ENCODE measurements around the gene PCNX2. TPM values are rescaled to one million over a fixed set of nuclear protein-coding genes. Genes with fewer than 3 reads are reported as not detected.

The PCNX2 gene
- total and polyA plus RNA-seq, 2 donors (not counting 3 experiments of a cell fraction or from before 2014, with no cell fraction given): 6.6 to 11.0 TPM

- Histone ChIP-seq H4K20me1 (replicated peaks; ENCODE audit: control insufficient read depth, extremely low read depth, insufficient read depth, low read length) (no peaks in the 10 kb centered on the region), H3K4me1 (ENCODE audit: control insufficient read depth, extremely low read depth, insufficient read depth, low read length) (peaks cover 3% of the 10 kb centered on the region), H3K9ac (replicated peaks; ENCODE audit: extremely low read depth, insufficient read depth, low read length) (no peak overlapping the region), H3K79me2 (ENCODE audit: control insufficient read depth, insufficient read depth, low read length) (no peaks in the 10 kb centered on the region), H3K36me3 (ENCODE audit: control insufficient read depth in 2 of 2, extremely low read depth in 1 of 2, insufficient read depth in 2 of 2, low read length in 2 of 2) (no peaks in the 10 kb centered on the region), H3K27ac (ENCODE audit: insufficient read depth, low read depth, low read length) (no peak overlapping the region), H3K9me3 (replicated peaks; ENCODE audit: control insufficient read depth, insufficient read depth, low read length) (no peaks in the 10 kb centered on the region), H3K4me3 (replicated peaks in 1 of 3; ENCODE audit: insufficient read depth in 1 of 3, low read depth in 1 of 3, low read length in 3 of 3) (no peak overlapping the region), H3K27me3 (ENCODE audit: control insufficient read depth in 2 of 2, insufficient read depth in 2 of 2, low read length in 2 of 2) (no peaks in the 10 kb centered on the region), H3K9me1 (replicated peaks; ENCODE audit: control insufficient read depth, extremely low read depth, insufficient read depth, low read length) (no peaks in the 10 kb centered on the region), H3K4me2 (ENCODE audit: insufficient read depth, low read length) (no peak overlapping the region), H2AFZ (ENCODE audit: low read depth, low read length) (no peak overlapping the region)
- FAIRE-seq (no peak), DNase-seq (ENCODE audit: low read depth, low spot score) (no peak)
- ChIA-PET POLR2A (no interaction called here), CTCF (no interaction called here)
- no peak for TF ChIP-seq FOS (IDR thresholded peaks at IDR 0.05; ENCODE audit: borderline replicate concordance, insufficient read depth, low read length)
- no peak for TF ChIP-seq JUN (IDR thresholded peaks at IDR 0.05; ENCODE audit: borderline replicate concordance, insufficient read depth, insufficient read length, low read depth)
- no peak for TF ChIP-seq EZH2 (IDR thresholded peaks at IDR 0.05; ENCODE audit: borderline replicate concordance, low read depth, low read length, severe bottlenecking)
- TF ChIP-seq POLR2A (IDR thresholded peaks at IDR 0.05; ENCODE audit: low read depth, low read length): no peak
- no peak for TF ChIP-seq MYC (IDR thresholded peaks at IDR 0.05; ENCODE audit: low read depth, low read length)
- TF ChIP-seq POLR2AphosphoS5 (IDR thresholded peaks at IDR 0.05; ENCODE audit: insufficient read depth, low read depth, low read length): no peak
- TF ChIP-seq GATA2 (IDR thresholded peaks at IDR 0.05; ENCODE audit: insufficient read depth, insufficient read length, low read depth, low read length): no peak
- TF ChIP-seq MAX (IDR thresholded peaks at IDR 0.05; ENCODE audit: insufficient read depth, insufficient read length): no peak
- TF ChIP-seq CTCF (IDR thresholded peaks at IDR 0.05; ENCODE audit: extremely low read depth in 1 of 2, insufficient read depth in 1 of 2, low read depth in 1 of 2, low read length in 2 of 2): no peak
- dilution Hi-C loops (cut with MboI; ENCODE audit: extremely low pct_ligation_motif_present, low sequenced_read_pairs): no loop called here
- BruUV-seq (replicated peaks): no TSS peak
- intact Hi-C loops (cut with micrococcal nuclease): no loop called here
Observed at GRCh38 chr1:233182587-233182986, 112.9 kb downstream of the PCNX2 start.
